Activated naive CD4-positive, alpha-beta T cell treated with anti-CD3 and anti-CD28 coated beads for 36 hours (primary cell): Measurements from ENCODE around the gene ENTHD1. TPM values are rescaled to one million over a fixed set of nuclear protein-coding genes. Genes with fewer than 3 reads are reported as not detected.
"Not testable (repeated sequence)": the region's sequence is repeated elsewhere in the genome, so short reads cannot be mapped to it uniquely, and the experiment has no call there.

ENCODE experiments used
- CTCF ChIA-PET: fragments of 350-600 bp; sonication (Branson Sonifier 250); formaldehyde crosslinking; loops from one replicate; lab custom pipeline; 2021; ENCODE audit warnings: antibody characterized with exemption; lab: Charles Lee
- DNase-seq: peaks from one replicate; pipeline ENCODE4 v3.0.0-alpha.2; 2020
- H3K27ac Mint-ChIP-seq: one replicate; pipeline ENCODE4 v1.8.0; 2021; ENCODE audit warnings: mild to moderate bottlenecking, mixed read lengths
- H3K27me3 Mint-ChIP-seq: one replicate; pipeline ENCODE4 v1.8.0; 2021; ENCODE audit warnings: low read depth, mixed read lengths
- H3K36me3 Mint-ChIP-seq: one replicate; pipeline ENCODE4 v1.8.0; 2021; ENCODE audit warnings: low read depth, mixed read lengths
- H3K4me1 Mint-ChIP-seq: one replicate; pipeline ENCODE4 v1.8.0; 2021; ENCODE audit warnings: low read depth, mixed read lengths
- H3K4me3 Mint-ChIP-seq: one replicate; pipeline ENCODE4 v1.8.0; 2021; ENCODE audit warnings: mild to moderate bottlenecking, moderate library complexity, mixed read lengths
- H3K9me3 Mint-ChIP-seq: one replicate; pipeline ENCODE4 v1.8.0; 2021; ENCODE audit warnings: mixed read lengths
- intact Hi-C: fragments of 100-400 bp; cut with micrococcal nuclease; formaldehyde crosslinking; loops from one replicate; pipeline ENCODE4 v1.15.1; 2023
- total RNA-seq, 2 experiments: library from RNA; stranded (reverse); gene quantifications; one replicate each; pipeline ENCODE4 v1.2.3, GENCODE V29; 2021

ENTHD1 gene
- total RNA-seq, 2 experiments from 2014 or later = 0.64 to 0.81 TPM

DNA sequence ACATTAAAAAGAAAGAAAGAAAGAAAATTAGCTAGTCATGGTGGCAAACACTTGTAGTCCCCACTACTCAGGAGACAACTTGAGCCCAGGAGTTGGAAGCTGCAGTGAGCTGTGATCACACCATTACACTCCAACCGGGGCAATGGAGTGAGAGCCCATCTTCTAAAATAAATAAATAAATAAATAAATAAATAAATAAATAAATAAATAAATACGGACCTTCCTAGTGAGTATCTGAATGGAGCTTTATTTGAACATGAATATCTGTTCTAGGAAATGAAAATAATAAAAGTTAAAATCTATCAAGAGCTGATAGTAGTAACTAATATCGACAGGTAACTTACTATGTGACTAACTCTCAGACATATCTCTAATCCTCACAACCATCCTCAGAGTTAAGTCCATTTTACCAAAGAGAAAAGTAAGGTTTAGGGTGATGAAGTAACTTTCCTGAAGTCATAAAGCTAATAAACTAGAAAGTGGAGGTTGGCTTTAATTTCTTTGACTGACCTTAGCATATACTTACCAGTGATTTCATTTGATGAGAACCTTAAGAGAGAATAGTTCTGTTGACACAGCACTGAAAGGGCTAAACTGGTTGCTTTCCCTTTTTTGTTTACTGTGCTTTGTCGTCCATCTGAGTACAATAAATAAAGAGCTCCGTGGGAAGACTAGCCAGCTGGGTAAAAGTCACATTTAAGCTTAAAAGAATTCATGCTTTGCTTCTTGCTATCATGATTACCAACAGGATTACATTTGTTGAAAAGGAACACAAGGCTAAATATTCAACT, 22.4 kb downstream of the ENTHD1 start:
- H3K9me3 Mint-ChIP-seq = no peaks in the 10 kb centered on the region
- no peaks in the 10 kb centered on the region for H3K27me3 Mint-ChIP-seq
- intact Hi-C loops = no loop called here
- H3K4me1 Mint-ChIP-seq = peaks cover 14% of the 10 kb centered on the region
- H3K27ac Mint-ChIP-seq = no peak overlapping the region
- H3K36me3 Mint-ChIP-seq = peaks cover 2% of the 10 kb centered on the region
- DNase-seq = no peak
- no peak overlapping the region for H3K4me3 Mint-ChIP-seq
- CTCF ChIA-PET = no interaction called here

DNA sequence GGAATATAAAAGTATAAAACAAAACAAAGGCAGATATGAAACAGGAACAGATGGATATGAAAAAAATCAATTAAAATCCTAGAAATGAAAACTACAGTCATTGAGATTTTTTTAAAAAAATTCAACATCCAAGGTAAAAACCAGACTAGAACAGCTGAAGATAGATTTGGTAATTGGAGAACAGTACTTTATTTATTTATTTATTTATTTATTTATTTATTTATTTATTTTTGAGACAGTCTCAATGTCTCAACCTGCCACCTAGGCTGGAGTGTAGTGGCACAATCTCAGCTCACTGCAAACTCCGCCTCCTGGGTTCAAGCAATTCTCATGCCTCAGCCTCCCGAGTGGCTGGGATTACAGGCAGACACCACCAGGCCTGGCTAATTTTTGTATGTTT, 23.8 kb downstream of the ENTHD1 start:
- H3K27me3 Mint-ChIP-seq, H3K4me3 Mint-ChIP-seq, H3K36me3 Mint-ChIP-seq, intact Hi-C loops, CTCF ChIA-PET, DNase-seq, H3K9me3 Mint-ChIP-seq, H3K27ac Mint-ChIP-seq: not testable (repeated sequence)
- peaks cover 17% of the 10 kb centered on the region for H3K4me1 Mint-ChIP-seq

DNA sequence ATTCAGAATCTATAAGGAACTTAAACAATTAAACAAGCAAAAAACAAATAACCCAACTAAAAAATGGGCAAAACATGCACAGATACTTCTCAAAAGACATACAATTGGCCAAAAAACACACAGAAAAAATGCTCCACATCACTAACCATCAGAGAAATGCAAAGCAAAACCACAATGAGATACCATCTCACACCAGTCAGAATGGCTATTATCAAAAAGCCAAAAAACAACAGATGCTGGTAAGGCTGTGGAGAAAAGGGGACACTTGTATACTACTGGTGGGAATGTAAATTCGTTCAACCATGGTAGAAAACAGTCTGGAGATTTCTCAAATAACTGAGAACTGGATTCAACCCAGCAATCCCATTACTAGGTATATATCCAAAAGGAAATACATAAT, 24.8 kb downstream of the ENTHD1 start:
- peaks cover 11% of the 10 kb centered on the region for H3K4me1 Mint-ChIP-seq
- no peaks in the 10 kb centered on the region for H3K9me3 Mint-ChIP-seq
- no peaks in the 10 kb centered on the region for H3K27me3 Mint-ChIP-seq
- intact Hi-C loops = no loop called here
- no peak overlapping the region for H3K4me3 Mint-ChIP-seq
- no peak overlapping the region for H3K27ac Mint-ChIP-seq
- H3K36me3 Mint-ChIP-seq = peaks cover 2% of the 10 kb centered on the region
- CTCF ChIA-PET = interaction anchor here (0.7 kb wide), 1 partner anchor 239 kb away, joined by 3 read pairs; no protein-coding TSS in a partner anchor
- DNase-seq = no peak

DNA sequence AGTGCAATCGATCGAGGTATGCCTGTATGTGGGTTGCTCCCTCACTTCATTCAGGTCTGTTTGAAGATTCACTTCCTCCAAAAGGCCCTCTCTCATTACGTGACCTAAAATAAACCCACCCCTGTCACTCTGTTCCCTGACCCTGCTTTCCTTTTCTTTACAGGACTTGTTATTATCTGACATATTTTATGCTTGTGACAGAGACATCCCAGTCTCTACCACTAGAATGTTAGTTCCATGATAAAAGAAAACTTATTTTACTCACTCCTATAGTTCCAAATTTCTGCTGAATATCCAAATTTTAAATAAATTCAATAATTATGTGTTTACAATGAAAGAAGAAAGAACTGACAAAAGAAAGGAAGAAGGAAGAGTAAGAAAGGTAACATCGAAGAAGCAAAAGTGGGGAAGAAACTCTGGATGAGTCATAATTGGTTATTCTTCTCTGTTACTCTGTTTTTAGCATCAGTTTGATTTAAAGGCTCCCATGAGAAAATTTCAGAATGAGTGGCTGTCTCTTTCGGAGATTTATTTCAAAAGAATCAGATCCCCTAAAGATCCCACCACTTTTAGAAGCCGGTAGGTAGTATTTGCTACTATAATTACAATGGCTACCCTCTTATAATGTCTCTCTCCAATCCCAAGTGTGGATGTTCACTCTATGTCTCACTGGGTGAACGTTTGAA, 33.5 kb downstream of the ENTHD1 start:
- Mint-ChIP-seq H3K9me3 (no peaks in the 10 kb centered on the region), H3K27me3 (no peaks in the 10 kb centered on the region), H3K4me3 (peak overlapping the region; percentile 46), H3K4me1 (peaks cover 23% of the 10 kb centered on the region), H3K36me3 (no peaks in the 10 kb centered on the region), H3K27ac (peak overlapping the region; percentile 16)
- CTCF ChIA-PET = interaction anchor here (0.6 kb wide), 1 partner anchor 13 kb away, joined by 3 read pairs; no protein-coding TSS in a partner anchor
- intact Hi-C loops = loop anchor here (2.0 kb wide), 2 partner anchors 19 to 41 kb away; partner anchors contain the start of gene GRAP2
- no peak for DNase-seq

DNA sequence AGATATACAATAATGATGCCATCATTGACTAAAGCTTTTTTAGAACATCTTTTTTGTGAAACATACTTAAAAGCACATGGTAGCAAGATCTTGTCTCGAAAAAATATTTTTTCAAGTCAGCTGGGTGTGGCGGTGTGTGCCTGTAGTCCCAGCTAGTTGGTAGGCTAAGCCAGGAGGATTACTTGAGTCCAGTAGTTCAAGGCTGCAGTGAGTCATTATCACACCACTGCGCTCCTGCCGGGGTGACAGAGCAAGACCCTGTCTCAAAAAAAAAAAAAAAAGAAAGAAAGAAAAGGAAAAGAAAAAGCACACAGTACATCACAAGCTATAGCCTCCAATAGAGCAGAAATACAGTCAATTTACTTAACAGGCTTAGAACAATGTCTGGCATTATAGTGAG, 37.0 kb downstream of the ENTHD1 start:
- H3K27ac Mint-ChIP-seq = no peak overlapping the region
- CTCF ChIA-PET = interaction anchor here (0.7 kb wide), 1 partner anchor 379 kb away, joined by 3 read pairs; no protein-coding TSS in a partner anchor
- intact Hi-C loops = no loop called here
- no peaks in the 10 kb centered on the region for H3K9me3 Mint-ChIP-seq
- no peak for DNase-seq
- H3K4me3 Mint-ChIP-seq = no peak overlapping the region
- H3K27me3 Mint-ChIP-seq = no peaks in the 10 kb centered on the region
- no peaks in the 10 kb centered on the region for H3K36me3 Mint-ChIP-seq
- H3K4me1 Mint-ChIP-seq = peaks cover 23% of the 10 kb centered on the region

DNA sequence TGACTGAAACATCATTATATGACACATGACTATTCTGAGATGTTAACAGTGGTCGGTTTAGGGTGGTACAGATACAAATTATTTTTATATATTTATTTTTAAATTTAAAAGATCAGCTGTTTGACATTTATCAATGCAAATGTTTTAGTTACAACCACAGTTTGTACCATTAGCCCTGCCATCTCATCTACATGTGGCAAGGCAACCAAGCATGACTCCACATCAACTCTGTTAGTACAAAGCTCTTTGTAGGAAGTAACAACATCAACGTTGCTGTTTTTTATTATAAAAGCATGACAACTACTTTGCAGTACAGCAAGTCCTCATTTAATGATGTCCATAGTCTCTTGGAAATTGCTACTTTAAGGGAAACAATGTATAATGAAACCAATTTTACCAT, 40.8 kb downstream of the ENTHD1 start:
- CTCF ChIA-PET = no interaction called here
- no peak for DNase-seq

DNA sequence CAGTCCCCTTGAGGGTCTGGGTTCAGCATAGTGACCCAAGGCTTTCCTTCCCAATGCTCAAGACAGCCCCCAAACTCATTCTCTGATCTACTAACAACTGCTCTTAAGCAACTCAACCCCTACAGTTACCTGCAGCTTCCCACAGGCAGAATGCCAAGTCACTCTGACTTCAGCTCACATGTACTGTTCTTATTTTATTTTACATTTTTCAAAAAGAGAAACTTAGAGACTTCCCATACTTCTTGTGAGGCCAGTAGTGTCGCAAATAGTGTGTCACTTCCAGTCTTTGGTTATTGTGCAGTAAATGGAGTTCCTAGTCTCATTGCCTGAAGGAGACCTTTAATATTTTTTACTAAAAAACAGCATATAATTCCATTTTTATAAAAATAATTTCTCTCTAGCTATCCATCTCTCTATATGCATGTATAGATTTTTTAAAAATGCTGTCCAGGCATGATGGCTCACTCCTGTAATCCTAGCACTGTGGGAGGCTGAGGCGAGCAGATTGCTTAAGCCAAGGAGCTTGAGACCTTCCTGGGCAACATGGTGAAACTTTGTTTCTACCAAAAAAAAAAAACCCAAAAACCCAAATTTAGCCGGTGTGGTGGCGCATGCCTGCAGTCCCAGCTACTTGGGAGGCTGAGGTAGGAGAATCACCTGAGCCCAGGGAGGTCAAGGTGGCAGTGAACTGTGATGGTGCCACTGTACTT, 41.8 kb downstream of the ENTHD1 start:
- no peak for DNase-seq
- intact Hi-C loops = no loop called here
- Mint-ChIP-seq H3K4me1 (no peaks in the 10 kb centered on the region), H3K36me3 (no peaks in the 10 kb centered on the region), H3K9me3 (no peaks in the 10 kb centered on the region), H3K27ac (no peak overlapping the region), H3K4me3 (no peak overlapping the region), H3K27me3 (no peaks in the 10 kb centered on the region)
- CTCF ChIA-PET = interaction anchor here (1.6 kb wide), 1 partner anchor 173 kb away, joined by 7 read pairs; no protein-coding TSS in a partner anchor

More for the DNA sequence above, 40.8 kb downstream of the ENTHD1 start:
- Mint-ChIP-seq H3K27ac (no peak overlapping the region), H3K4me3 (no peak overlapping the region), H3K27me3 (no peaks in the 10 kb centered on the region), H3K9me3 (no peaks in the 10 kb centered on the region), H3K4me1 (no peaks in the 10 kb centered on the region), H3K36me3 (no peaks in the 10 kb centered on the region)
- intact Hi-C loops = no loop called here

DNA sequence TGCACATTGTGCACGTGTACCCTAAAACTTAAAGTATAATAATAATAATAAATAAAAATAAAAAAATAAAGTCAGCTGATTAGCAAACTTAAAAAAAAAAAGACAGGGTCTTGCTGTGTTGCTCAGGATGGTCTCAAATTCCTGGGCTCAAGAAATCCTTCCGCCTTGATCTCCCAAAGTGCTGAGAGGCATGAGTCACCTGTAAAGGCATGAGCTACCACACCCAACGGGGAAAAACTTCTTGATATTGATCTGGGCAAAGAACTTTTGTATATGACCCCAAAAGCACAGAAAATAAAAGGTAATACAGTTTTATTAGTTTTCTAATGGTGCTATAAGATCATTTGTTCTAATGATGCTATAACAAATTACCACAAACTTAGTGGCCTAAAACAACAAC, 46.1 kb downstream of the ENTHD1 start:
- Mint-ChIP-seq H3K27me3 (no peaks in the 10 kb centered on the region), H3K36me3 (no peaks in the 10 kb centered on the region), H3K4me3 (no peak overlapping the region), H3K4me1 (no peaks in the 10 kb centered on the region), H3K9me3 (no peaks in the 10 kb centered on the region), H3K27ac (no peak overlapping the region)
- no peak for DNase-seq
- CTCF ChIA-PET = no interaction called here
- intact Hi-C loops = no loop called here

DNA sequence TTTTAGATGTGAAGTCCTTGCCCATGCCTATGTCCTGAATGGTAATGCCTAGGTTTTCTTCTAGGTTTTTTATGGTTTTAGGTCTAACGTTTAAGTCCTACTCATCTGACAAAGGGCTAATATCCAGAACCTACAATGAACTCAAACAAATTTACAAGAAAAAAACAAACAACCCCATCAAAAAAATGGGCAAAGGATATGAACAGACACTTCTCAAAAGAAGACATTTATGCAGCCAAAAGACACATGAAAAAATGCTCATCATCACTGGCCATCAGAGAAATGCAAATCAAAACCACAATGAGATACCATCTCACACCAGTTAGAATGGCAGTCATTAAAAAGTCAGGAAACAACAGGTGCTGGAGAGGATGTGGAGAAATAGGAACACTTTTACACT, 47.0 kb downstream of the ENTHD1 start:
- intact Hi-C loops, H3K36me3 Mint-ChIP-seq, H3K4me3 Mint-ChIP-seq, H3K27me3 Mint-ChIP-seq, H3K4me1 Mint-ChIP-seq, H3K27ac Mint-ChIP-seq, CTCF ChIA-PET, H3K9me3 Mint-ChIP-seq, DNase-seq: not testable (repeated sequence)

DNA sequence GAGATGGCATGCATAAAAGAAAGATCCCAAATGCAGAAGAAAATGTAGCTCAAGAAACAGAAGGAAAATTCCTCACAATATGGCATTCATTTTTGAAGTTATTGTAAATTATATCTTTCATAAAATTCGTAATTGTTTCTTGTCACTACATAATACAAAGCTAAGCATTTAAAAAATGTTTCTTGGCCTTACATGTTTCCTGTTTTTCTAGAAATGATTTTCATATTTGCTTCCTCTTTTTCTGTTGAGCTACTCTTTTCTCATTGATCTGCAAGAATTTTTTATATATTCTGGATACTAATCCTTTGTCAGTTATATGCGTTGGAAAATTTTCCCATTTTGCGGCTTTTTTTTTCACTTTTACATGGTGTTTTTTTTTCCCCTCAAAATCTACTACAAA, 48.0 kb downstream of the ENTHD1 start:
- intact Hi-C loops = no loop called here
- Mint-ChIP-seq H3K4me1 (no peaks in the 10 kb centered on the region), H3K27ac (no peak overlapping the region), H3K9me3 (no peaks in the 10 kb centered on the region), H3K36me3 (peaks cover 1% of the 10 kb centered on the region), H3K4me3 (no peak overlapping the region), H3K27me3 (no peaks in the 10 kb centered on the region)
- CTCF ChIA-PET = interaction anchor here (0.7 kb wide), 1 partner anchor 17 kb away, joined by 3 read pairs; no protein-coding TSS in a partner anchor
- DNase-seq = no peak

DNA sequence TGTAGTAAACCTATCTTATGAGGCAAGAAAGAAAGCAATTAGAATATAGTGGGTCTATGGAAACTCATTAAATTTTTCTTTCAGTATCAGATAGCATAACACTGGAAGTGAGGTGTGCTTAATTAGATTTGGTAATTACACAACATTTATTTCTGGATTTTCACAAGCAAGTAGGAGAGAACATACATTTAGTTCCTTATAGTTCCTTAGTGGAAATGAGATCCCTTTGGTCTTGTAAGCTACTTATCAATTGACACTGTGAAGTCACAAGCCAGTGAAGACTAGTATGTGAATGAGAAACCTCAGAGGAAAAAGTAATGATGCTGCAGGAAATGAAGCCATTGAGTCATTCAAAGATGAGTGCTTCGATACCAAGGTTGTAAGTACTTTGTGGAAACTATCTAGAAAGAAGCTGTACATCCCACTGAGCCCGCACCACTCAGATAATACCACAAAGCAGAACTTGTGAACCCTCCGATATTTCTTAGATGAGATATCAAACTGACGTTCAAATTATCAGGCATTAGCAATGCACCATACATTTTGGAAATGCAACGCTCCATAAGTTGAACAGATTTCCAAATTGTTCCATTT, 53.5 kb downstream of the ENTHD1 start:
- peaks cover 13% of the 10 kb centered on the region for H3K4me1 Mint-ChIP-seq

DNA sequence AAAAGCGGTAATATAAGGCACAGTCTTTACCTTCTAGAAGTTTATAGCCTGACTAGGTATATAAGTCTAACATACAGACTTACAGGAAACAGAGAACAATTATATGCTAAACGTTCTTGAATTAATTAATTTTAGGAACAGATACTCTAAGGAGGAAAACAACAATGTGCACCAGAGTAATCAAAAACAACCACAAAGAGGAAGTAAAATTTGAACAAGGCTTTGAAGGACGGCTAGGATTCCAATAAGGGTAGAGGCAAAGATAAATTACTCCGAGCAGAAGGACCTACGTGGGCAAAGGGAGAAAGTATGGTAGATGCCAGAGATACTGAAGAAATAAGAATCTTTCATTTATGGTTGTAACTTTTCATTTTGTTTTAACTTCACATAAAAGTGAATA, 54.4 kb downstream of the ENTHD1 start:
- Mint-ChIP-seq H3K27me3 (no peaks in the 10 kb centered on the region), H3K4me1 (peaks cover 13% of the 10 kb centered on the region), H3K4me3 (no peak overlapping the region), H3K27ac (no peak overlapping the region), H3K36me3 (peaks cover 1% of the 10 kb centered on the region), H3K9me3 (no peaks in the 10 kb centered on the region)
- CTCF ChIA-PET = no interaction called here
- no peak for DNase-seq
- intact Hi-C loops = no loop called here

More for the DNA sequence above, 53.5 kb downstream of the ENTHD1 start:
- CTCF ChIA-PET = interaction anchor here (0.6 to 0.7 kb wide), 2 partner anchors 88 to 170 kb away, joined by 3 read pairs; no protein-coding TSS in a partner anchor
- intact Hi-C loops = loop anchor here (1.0 to 2.0 kb wide), 3 partner anchors 21 to 238 kb away; partner anchors contain the start of gene GRAP2
- no peaks in the 10 kb centered on the region for H3K9me3 Mint-ChIP-seq
- H3K36me3 Mint-ChIP-seq = peaks cover 1% of the 10 kb centered on the region
- peak; percentile 63 for DNase-seq
- no peaks in the 10 kb centered on the region for H3K27me3 Mint-ChIP-seq
- no peak overlapping the region for H3K27ac Mint-ChIP-seq
- H3K4me3 Mint-ChIP-seq = no peak overlapping the region
